ENCODE results near the gene TCERG1L.

DNA sequence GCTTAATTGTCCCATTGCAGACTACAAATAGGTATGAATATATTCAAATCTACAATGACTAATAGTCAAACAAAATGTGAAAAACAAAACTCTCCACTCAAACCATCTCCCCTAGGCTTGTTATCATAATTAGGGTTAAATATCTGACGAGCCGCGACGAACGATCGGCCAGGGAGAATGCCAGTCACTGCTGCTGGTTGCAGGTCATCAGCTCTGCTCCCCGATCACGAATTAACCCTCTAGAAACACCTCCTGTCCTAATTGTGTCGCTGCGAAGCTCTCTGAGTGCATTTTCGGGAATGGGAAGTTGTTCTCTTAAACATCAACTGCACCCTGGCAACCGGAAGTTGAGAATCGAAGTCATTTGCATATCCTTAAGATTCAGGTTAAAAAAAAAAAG is 167.3 kb downstream of the TCERG1L start:
- TF ChIP-seq EZH2 (IDR thresholded peaks at IDR 0.05; ENCODE audit: insufficient read depth, poor library complexity, severe bottlenecking) (no peak), EZH2phosphoT487 (IDR thresholded peaks at IDR 0.05; ENCODE audit: insufficient read depth, low read depth) (no peak)
